A673 (cell line): ENCODE measurements around the gene IPCEF1. TPM values are rescaled to one million over a fixed set of nuclear protein-coding genes. Genes with fewer than 3 reads are reported as not detected.

Source experiments
- BruUV-seq: library from RNA; stranded (reverse); fragments of 400-500 nt; replicated peaks from 2 replicates; lab custom pipeline; 2021; lab: Mats Ljungman, UMichigan
- CTCF ChIA-PET: fragments of 300-600 bp; sonication (Branson Sonifier 250); formaldehyde crosslinking; loops from one replicate; lab custom pipeline; 2022; ENCODE audit warnings: antibody characterized with exemption; lab: Charles Lee
- POLR2A ChIA-PET: fragments of 300-600 bp; sonication (Branson Sonifier 250); formaldehyde crosslinking; loops from one replicate; lab custom pipeline; 2022; ENCODE audit warnings: antibody characterized with exemption; ENCODE audit not compliant: low non-redundant PET; lab: Charles Lee
- DNase-seq: peaks from one replicate; pipeline ENCODE4 v3.0.0-alpha.2; 2015; ENCODE audit warnings: low spot score
- H3K27ac ChIP-seq: fragments of 200-600 bp; sonication (generic); 2 replicates; pipeline ENCODE4 v1.5.1; 2016; ENCODE audit warnings: mixed run types, low read depth, mild to moderate bottlenecking, mixed read lengths, antibody characterized with exemption, low read length; ENCODE audit not compliant: poor library complexity, severe bottlenecking
- H3K27me3 ChIP-seq: fragments of 200-600 bp; sonication (generic); replicated peaks from 2 replicates; pipeline ENCODE4 v1.6.1; 2017; ENCODE audit warnings: mixed run types, low read depth, mild to moderate bottlenecking, mixed read lengths, antibody characterized with exemption, low read length; ENCODE audit not compliant: insufficient read depth, poor library complexity
- H3K36me3 ChIP-seq: fragments of 200-600 bp; sonication (generic); 2 replicates; pipeline ENCODE4 v1.6.1; 2016; ENCODE audit warnings: mixed run types, mild to moderate bottlenecking, mixed read lengths, antibody characterized with exemption, low read length; ENCODE audit not compliant: insufficient read depth, poor library complexity, severe bottlenecking
- H3K4me1 ChIP-seq: fragments of 200-600 bp; sonication (generic); 2 replicates; pipeline ENCODE4 v1.6.1; 2017; ENCODE audit warnings: mixed run types, mild to moderate bottlenecking, mixed read lengths, antibody characterized with exemption, low read length; ENCODE audit not compliant: insufficient read depth, poor library complexity, severe bottlenecking
- H3K4me3 ChIP-seq: fragments of 200-600 bp; sonication (generic); 2 replicates; pipeline ENCODE4 v1.5.1; 2016; ENCODE audit warnings: low read depth, mixed run types, mild to moderate bottlenecking, mixed read lengths, low read length; ENCODE audit not compliant: poor library complexity, severe bottlenecking
- H3K9me3 ChIP-seq: fragments of 200-600 bp; sonication (generic); 2 replicates; pipeline ENCODE4 v1.6.1; 2016; ENCODE audit warnings: mixed run types, low read depth, mild to moderate bottlenecking, mixed read lengths, antibody characterized with exemption, low read length; ENCODE audit not compliant: poor library complexity, severe bottlenecking
- EZH2 ChIP-seq: fragments of 200-600 bp; sonication (generic); IDR thresholded peaks from 2 replicates; pipeline ENCODE4 v1.6.1; 2017; ENCODE audit warnings: borderline replicate concordance, low read depth, mild to moderate bottlenecking, mixed read lengths, antibody characterized with exemption, low read length; ENCODE audit not compliant: poor library complexity, severe bottlenecking
- intact Hi-C: fragments of 100-400 bp; cut with micrococcal nuclease; formaldehyde crosslinking; loops from one replicate; pipeline ENCODE4 v1.10.0; 2022; ENCODE audit not compliant: unreplicated experiment
- total RNA-seq: library from RNA; stranded (reverse); gene quantifications from 2 replicates; pipeline ENCODE4 v1.2.3, GENCODE V29; 2021
- TF ChIP-seq, protein P1 (sequence below): fragments of 300-800, 200-600 bp; sonication (generic); conservative IDR thresholded peaks from 2 replicates; pipeline ENCODE4 v1.5.1; 2017; ENCODE audit warnings: low read depth, mild to moderate bottlenecking, antibody characterized with exemption, low read length, moderate library complexity, mixed read lengths

IPCEF1 gene
- total RNA-seq, 1 experiment from 2014 or later, result 1.4 TPM

DNA sequence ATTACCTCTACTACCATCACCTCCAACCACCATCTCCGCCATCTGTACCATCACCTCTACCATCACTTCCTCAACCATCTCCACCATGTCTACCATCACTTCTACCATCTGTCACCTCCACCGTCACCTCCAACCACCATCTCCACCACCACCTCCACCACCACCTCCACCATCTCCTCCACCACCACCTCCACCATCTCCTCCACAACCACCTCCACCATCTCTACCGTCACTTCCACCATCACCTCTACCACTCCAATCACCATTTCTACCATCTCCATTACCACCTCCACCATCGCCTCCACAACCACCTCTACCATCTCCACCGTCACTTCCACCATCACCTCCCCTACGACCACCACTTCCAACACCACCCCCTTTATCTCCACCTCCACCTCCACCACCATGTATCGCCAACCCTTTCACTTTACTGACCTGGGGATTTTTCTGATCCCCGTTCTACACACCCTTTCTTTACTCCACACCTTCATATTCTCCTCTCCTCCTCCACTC lies 2.3 kb downstream of the IPCEF1 start:
- no peak overlapping the region for H3K4me3 ChIP-seq
- no peaks in the 10 kb centered on the region for H3K27me3 ChIP-seq
- CTCF ChIA-PET, result interaction anchor here (0.6 kb wide), 1 partner anchor 91 kb away, joined by 4 read pairs; no protein-coding TSS in a partner anchor
- H3K36me3 ChIP-seq, result no peaks in the 10 kb centered on the region
- no peak for TF ChIP-seq EZH2
- TF ChIP-seq, protein P1, sequence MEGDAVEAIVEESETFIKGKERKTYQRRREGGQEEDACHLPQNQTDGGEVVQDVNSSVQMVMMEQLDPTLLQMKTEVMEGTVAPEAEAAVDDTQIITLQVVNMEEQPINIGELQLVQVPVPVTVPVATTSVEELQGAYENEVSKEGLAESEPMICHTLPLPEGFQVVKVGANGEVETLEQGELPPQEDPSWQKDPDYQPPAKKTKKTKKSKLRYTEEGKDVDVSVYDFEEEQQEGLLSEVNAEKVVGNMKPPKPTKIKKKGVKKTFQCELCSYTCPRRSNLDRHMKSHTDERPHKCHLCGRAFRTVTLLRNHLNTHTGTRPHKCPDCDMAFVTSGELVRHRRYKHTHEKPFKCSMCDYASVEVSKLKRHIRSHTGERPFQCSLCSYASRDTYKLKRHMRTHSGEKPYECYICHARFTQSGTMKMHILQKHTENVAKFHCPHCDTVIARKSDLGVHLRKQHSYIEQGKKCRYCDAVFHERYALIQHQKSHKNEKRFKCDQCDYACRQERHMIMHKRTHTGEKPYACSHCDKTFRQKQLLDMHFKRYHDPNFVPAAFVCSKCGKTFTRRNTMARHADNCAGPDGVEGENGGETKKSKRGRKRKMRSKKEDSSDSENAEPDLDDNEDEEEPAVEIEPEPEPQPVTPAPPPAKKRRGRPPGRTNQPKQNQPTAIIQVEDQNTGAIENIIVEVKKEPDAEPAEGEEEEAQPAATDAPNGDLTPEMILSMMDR, result no peak
- BruUV-seq, result no TSS peak
- POLR2A ChIA-PET, result interaction anchor here (0.7 kb wide), 1 partner anchor 196 kb away, joined by 12 read pairs; no protein-coding TSS in a partner anchor
- no peak overlapping the region for H3K27ac ChIP-seq
- no peaks in the 10 kb centered on the region for H3K9me3 ChIP-seq
- DNase-seq, result no peak
- H3K4me1 ChIP-seq, result peaks cover 6% of the 10 kb centered on the region
- intact Hi-C loops, result no loop called here

DNA sequence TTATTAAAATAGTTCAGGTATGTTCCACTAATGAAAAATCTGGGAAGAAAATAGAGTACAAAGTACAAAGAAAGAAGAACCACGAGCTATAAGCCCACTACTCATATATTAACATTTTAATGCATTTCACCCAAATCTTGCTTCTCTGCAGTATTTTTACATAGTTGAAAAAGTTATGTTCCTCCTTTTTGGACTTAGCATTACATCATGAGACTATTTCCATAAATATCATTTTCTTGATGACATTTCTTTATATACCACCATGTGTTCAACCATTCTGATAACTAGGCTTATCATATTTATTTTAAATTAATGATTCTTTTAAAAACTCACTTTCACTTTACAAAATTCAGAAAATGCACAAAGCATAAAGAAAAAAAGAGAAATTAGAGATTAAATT lies 3.0 kb downstream of the IPCEF1 start:
- H3K27ac ChIP-seq, result no peak overlapping the region
- H3K9me3 ChIP-seq, result no peaks in the 10 kb centered on the region
- H3K27me3 ChIP-seq, result no peaks in the 10 kb centered on the region
- CTCF ChIA-PET, result no interaction called here
- H3K4me1 ChIP-seq, result peaks cover 6% of the 10 kb centered on the region
- BruUV-seq, result no TSS peak
- POLR2A ChIA-PET, result no interaction called here
- H3K36me3 ChIP-seq, result no peaks in the 10 kb centered on the region
- H3K4me3 ChIP-seq, result no peak overlapping the region
- intact Hi-C loops, result no loop called here
- no peak for DNase-seq
- TF ChIP-seq, protein P1, result no peak

DNA sequence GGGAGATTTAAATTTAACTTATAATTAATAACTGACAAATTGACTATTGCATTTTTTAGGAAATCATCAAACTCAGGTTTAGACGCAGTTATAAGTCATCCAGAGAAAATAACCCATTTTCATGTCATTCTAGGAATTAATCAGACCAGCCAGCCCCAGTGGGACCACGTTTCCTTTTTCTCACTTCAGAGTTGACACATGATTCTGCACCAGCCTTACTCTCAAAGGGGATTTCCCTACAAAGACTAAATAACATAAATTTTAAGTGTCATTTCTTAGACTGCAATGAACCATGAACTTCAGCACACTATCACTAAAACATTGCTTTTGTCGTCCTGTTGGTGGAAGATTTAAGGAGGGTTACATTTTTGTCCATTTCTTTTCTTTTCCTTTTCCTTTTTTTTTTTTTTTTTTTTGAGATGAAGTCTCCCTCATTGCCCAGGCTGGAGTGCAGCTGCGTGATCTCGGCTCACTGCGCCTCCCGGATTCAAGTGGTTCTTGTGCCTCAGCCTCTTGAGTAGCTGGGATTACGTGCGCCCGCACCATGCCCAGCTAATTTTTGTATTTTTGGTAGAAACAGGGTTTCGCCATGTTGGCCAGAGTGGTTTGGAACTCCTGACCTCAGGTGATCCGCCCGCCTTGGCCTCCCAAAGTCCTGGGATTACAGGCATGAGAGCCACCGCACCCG lies 3.6 kb downstream of the IPCEF1 start:
- no peak for TF ChIP-seq EZH2
- TF ChIP-seq, protein P1, result no peak
- no peak overlapping the region for H3K27ac ChIP-seq
- CTCF ChIA-PET, result no interaction called here
- POLR2A ChIA-PET, result no interaction called here
- DNase-seq, result no peak
- no peaks in the 10 kb centered on the region for H3K27me3 ChIP-seq
- peaks cover 6% of the 10 kb centered on the region for H3K4me1 ChIP-seq
- H3K9me3 ChIP-seq, result no peaks in the 10 kb centered on the region
- intact Hi-C loops, result no loop called here
- no peak overlapping the region for H3K4me3 ChIP-seq
- BruUV-seq, result no TSS peak
- no peaks in the 10 kb centered on the region for H3K36me3 ChIP-seq
